Esophagus (tissue), 2 donors: ENCODE results near the gene C2orf92. TPM values are rescaled to one million over a fixed set of nuclear protein-coding genes. Genes with fewer than 3 reads are reported as not detected.

Source experiments
- H3K27ac ChIP-seq, 2 donors: one replicate each; pipeline ENCODE4 v1.5.1; 2013; ENCODE audit warnings: low read depth in 2 of 2, mild to moderate bottlenecking in 2 of 2, inconsistent platforms in 1 of 2, low read length in 1 of 2, moderate library complexity in 1 of 2
- H3K27me3 ChIP-seq, 2 donors: one replicate each; pipeline ENCODE4 v1.6.1; 2013; ENCODE audit warnings: low read length in 2 of 2, control low read depth in 1 of 2, mild to moderate bottlenecking in 1 of 2; ENCODE audit not compliant: insufficient read depth in 2 of 2, control insufficient read depth in 1 of 2
- H3K36me3 ChIP-seq, 2 donors: one replicate each; pipeline ENCODE4 v1.6.1; 2013; ENCODE audit warnings: low read length in 1 of 2; ENCODE audit not compliant: control insufficient read depth in 2 of 2, insufficient read depth in 2 of 2
- H3K4me1 ChIP-seq, 2 donors: one replicate each; pipeline ENCODE4 v1.6.1; 2013; ENCODE audit warnings: low read length in 1 of 2; ENCODE audit not compliant: control insufficient read depth in 2 of 2, insufficient read depth in 2 of 2
- H3K4me3 ChIP-seq, 2 donors: one replicate each; pipeline ENCODE4 v1.5.1; 2013; ENCODE audit warnings: low read length in 2 of 2, mild to moderate bottlenecking in 2 of 2, low read depth in 1 of 2, moderate library complexity in 1 of 2
- H3K9me3 ChIP-seq, 2 donors: one replicate each; pipeline ENCODE4 v1.6.1; 2013; ENCODE audit warnings: mild to moderate bottlenecking in 2 of 2, low read depth in 1 of 2, low read length in 1 of 2, moderate library complexity in 1 of 2; ENCODE audit not compliant: control insufficient read depth in 2 of 2, insufficient read depth in 1 of 2
- WGBS, 2 donors: extraction: QIAGEN DNeasy Blood & Tissue Kit; methylation state at CpG; one replicate each; pipeline ENCODE4 v1.1.7; 2013; 5-methylcytosine and 5-hydroxymethylcytosine counted together
- polyA plus RNA-seq, 2 donors: library from polyadenylated mRNA; stranded (reverse); fragments of 200-250 nt; gene quantifications; one replicate each; pipeline ENCODE4 v1.2.3, GENCODE V29; 2013
- donor health status: healthy with polysubstance abuse.
- donor health status: Bipolar disorder and iron deficiency.

C2orf92 gene
- polyA plus RNA-seq, 2 donors, result 1.8 to 14.3 TPM

GRCh38 chr2:97716695-97717612 lies 47.4 kb downstream of the C2orf92 start:
- Histone ChIP-seq H3K4me3 (no peak overlapping the region), H3K36me3 (no peaks in the 10 kb centered on the region), H3K9me3 (no peaks in the 10 kb centered on the region), H3K4me1 (no peaks in the 10 kb centered on the region), H3K27ac (no peak overlapping the region), H3K27me3 (no peaks in the 10 kb centered on the region)
- 76 to 78% methylated on average over 21 of the region's 21 CpGs for WGBS, 2 donors

GRCh38 chr2:97717613-97717995 lies 48.1 kb downstream of the C2orf92 start:
- 53 to 63% methylated on average over 3 of the region's 3 CpGs for WGBS, 2 donors
- no peaks in the 10 kb centered on the region for H3K36me3 ChIP-seq

GRCh38 chr2:97718051-97718882 lies 48.8 kb downstream of the C2orf92 start:
- 64 to 67% methylated on average over 21 of the region's 21 CpGs for WGBS, 2 donors
- H3K4me3 ChIP-seq, result peak overlapping the region in 1 of 2 donors; percentile 11
- no peaks in the 10 kb centered on the region for H3K4me1 ChIP-seq
- H3K36me3 ChIP-seq, result no peaks in the 10 kb centered on the region
- H3K27me3 ChIP-seq, result no peaks in the 10 kb centered on the region
- H3K27ac ChIP-seq, result no peak overlapping the region
- no peaks in the 10 kb centered on the region for H3K9me3 ChIP-seq

More at GRCh38 chr2:97717613-97717995, 48.1 kb downstream of the C2orf92 start:
- peak overlapping the region in 1 of 2 donors; percentile 11 for H3K4me3 ChIP-seq
- H3K27me3 ChIP-seq, result no peaks in the 10 kb centered on the region
- H3K9me3 ChIP-seq, result no peaks in the 10 kb centered on the region
- no peak overlapping the region for H3K27ac ChIP-seq
- H3K4me1 ChIP-seq, result no peaks in the 10 kb centered on the region

DNA sequence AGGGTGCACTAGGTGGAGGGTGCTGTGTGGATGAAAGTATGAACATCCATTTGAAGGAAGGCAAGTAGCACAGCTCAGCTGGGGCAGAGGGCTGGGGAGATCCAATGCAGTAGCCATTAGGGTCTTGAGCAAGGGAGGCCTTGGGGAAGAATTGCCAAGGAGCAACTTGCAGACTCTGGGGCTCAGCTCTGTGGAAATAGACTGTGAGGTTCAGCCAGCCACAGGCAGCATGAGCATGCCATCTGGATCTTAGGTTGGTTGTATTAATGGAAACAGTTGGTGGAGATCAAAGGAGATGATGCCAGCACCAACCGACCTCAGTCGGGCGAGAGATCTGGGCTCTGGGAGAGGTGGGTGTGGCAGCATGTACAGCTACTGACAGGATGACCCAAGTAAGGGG lies 49.4 kb downstream of the C2orf92 start:
- Histone ChIP-seq H3K27ac (no peak overlapping the region), H3K27me3 (no peaks in the 10 kb centered on the region), H3K4me3 (no peak overlapping the region), H3K36me3 (no peaks in the 10 kb centered on the region), H3K9me3 (peaks cover 0 to 2% of the 10 kb centered on the region in 2 donors), H3K4me1 (no peaks in the 10 kb centered on the region)
- WGBS, 2 donors, result 73 to 81% methylated on average over 3 of the region's 3 CpGs

GRCh38 chr2:97719362-97720155 lies 50.0 kb downstream of the C2orf92 start:
- Histone ChIP-seq H3K27ac (no peak overlapping the region), H3K36me3 (no peaks in the 10 kb centered on the region), H3K27me3 (no peaks in the 10 kb centered on the region), H3K4me1 (no peaks in the 10 kb centered on the region), H3K9me3 (peaks cover 0 to 2% of the 10 kb centered on the region in 2 donors), H3K4me3 (no peak overlapping the region)
- 93 to 94% methylated on average over 16 of the region's 16 CpGs for WGBS, 2 donors

DNA sequence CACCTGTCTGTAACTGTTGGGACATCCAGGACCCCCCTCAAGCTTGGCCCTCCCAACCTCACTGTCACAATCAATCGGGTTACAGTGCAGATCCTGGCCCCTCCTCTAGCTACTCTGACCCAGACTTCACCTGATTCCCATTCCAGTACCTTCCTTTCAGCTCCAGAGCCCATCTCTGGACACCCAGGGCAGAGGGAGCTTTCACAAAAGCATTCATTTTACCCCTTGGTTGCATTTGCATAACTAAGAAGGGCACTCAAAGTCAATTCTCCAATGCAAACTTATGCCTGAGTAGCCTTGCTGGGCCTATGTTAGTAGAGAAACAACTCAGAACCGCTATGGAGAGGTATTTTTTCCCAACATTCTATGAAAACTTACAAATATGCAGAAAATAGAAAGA lies 51.2 kb downstream of the C2orf92 start:
- H3K36me3 ChIP-seq, result no peaks in the 10 kb centered on the region
- 72 to 74% methylated on average over 2 of the region's 2 CpGs for WGBS, 2 donors

GRCh38 chr2:97722227-97722626 lies 52.7 kb downstream of the C2orf92 start:
- H3K4me1 ChIP-seq, result no peaks in the 10 kb centered on the region
- WGBS, 2 donors, result 95 to 99% methylated on average over 6 of the region's 6 CpGs
- H3K27me3 ChIP-seq, result no peaks in the 10 kb centered on the region
- H3K27ac ChIP-seq, result no peak overlapping the region
- peaks cover 0 to 2% of the 10 kb centered on the region in 2 donors for H3K9me3 ChIP-seq
- no peaks in the 10 kb centered on the region for H3K36me3 ChIP-seq
- no peak overlapping the region for H3K4me3 ChIP-seq

More for the DNA sequence above, 51.2 kb downstream of the C2orf92 start:
- H3K4me3 ChIP-seq, result no peak overlapping the region
- H3K4me1 ChIP-seq, result no peaks in the 10 kb centered on the region
- peaks cover 0 to 2% of the 10 kb centered on the region in 2 donors for H3K9me3 ChIP-seq
- no peaks in the 10 kb centered on the region for H3K27me3 ChIP-seq
- H3K27ac ChIP-seq, result no peak overlapping the region

- peaks cover 0 to 2% of the 10 kb centered on the region in 2 donors for H3K9me3 ChIP-seq
- H3K27ac ChIP-seq, result no peak overlapping the region
- no peak overlapping the region for H3K4me3 ChIP-seq
- no peaks in the 10 kb centered on the region for H3K4me1 ChIP-seq
- WGBS, 2 donors, result 83 to 90% methylated on average over 37 of the region's 37 CpGs
- no peaks in the 10 kb centered on the region for H3K27me3 ChIP-seq
- H3K36me3 ChIP-seq, result no peaks in the 10 kb centered on the region
Observed at GRCh38 chr2:97723156-97724072, 53.9 kb downstream of the C2orf92 start.
